H9 (cell line): ENCODE measurements around the gene BICD1. TPM values are rescaled to one million over a fixed set of nuclear protein-coding genes. Genes with fewer than 3 reads are reported as not detected.

Experiments used
- DNase-seq: peaks from one replicate; pipeline ENCODE4 v3.0.0-alpha.2; 2017
- H2AFZ ChIP-seq: one replicate; pipeline ENCODE4 v1.6.1; 2013; ENCODE audit warnings: mild to moderate bottlenecking, low read length, control low read depth, moderate library complexity
- H2AK5ac ChIP-seq: 2 replicates; pipeline ENCODE4 v1.6.1; 2013; ENCODE audit warnings: low read length, control low read depth, mixed read lengths; ENCODE audit not compliant: insufficient read length
- H2BK120ac ChIP-seq: one replicate; pipeline ENCODE4 v1.6.1; 2013; ENCODE audit warnings: low read depth, mild to moderate bottlenecking, low read length, control low read depth, inconsistent platforms; ENCODE audit not compliant: poor library complexity, severe bottlenecking
- H2BK12ac ChIP-seq: 2 replicates; pipeline ENCODE4 v1.6.1; 2013; ENCODE audit warnings: low read length, control low read depth, mixed read lengths, low read depth; ENCODE audit not compliant: insufficient read length
- H2BK15ac ChIP-seq: 2 replicates; pipeline ENCODE4 v1.6.1; 2013; ENCODE audit warnings: low read depth, low read length, control low read depth
- H2BK20ac ChIP-seq: one replicate; pipeline ENCODE4 v1.6.1; 2013; ENCODE audit warnings: low read depth, mild to moderate bottlenecking, low read length, control low read depth, inconsistent platforms; ENCODE audit not compliant: poor library complexity, severe bottlenecking
- H2BK5ac ChIP-seq: 2 replicates; pipeline ENCODE4 v1.6.1; 2013; ENCODE audit warnings: low read length, control low read depth, mixed read lengths; ENCODE audit not compliant: insufficient read length
- H3K14ac ChIP-seq: 2 replicates; pipeline ENCODE4 v1.6.1; 2013; ENCODE audit warnings: low read length, control low read depth; ENCODE audit not compliant: insufficient read depth
- H3K18ac ChIP-seq: 2 replicates; pipeline ENCODE4 v1.6.1; 2013; ENCODE audit warnings: low read depth, mild to moderate bottlenecking, mixed read lengths, low read length, control low read depth; ENCODE audit not compliant: insufficient read length
- H3K23ac ChIP-seq: 2 replicates; pipeline ENCODE4 v1.6.1; 2013; ENCODE audit warnings: low read length, control low read depth, mixed read lengths, low read depth; ENCODE audit not compliant: insufficient read length
- H3K23me2 ChIP-seq: 2 replicates; pipeline ENCODE4 v1.6.1; 2013; ENCODE audit warnings: low read depth, mild to moderate bottlenecking, mixed read lengths, low read length, control low read depth; ENCODE audit not compliant: insufficient read length, poor library complexity, severe bottlenecking
- H3K27ac ChIP-seq: 2 replicates; pipeline ENCODE4 v1.5.1; 2013; ENCODE audit warnings: low read length, control low read depth, mixed read lengths, low read depth; ENCODE audit not compliant: insufficient read length
- H3K27me3 ChIP-seq: 2 replicates; pipeline ENCODE4 v1.6.1; 2013; ENCODE audit warnings: low read length, control low read depth, inconsistent platforms; ENCODE audit not compliant: insufficient read depth
- H3K4ac ChIP-seq: 2 replicates; pipeline ENCODE4 v1.6.1; 2013; ENCODE audit warnings: low read depth, mild to moderate bottlenecking, control low read depth, inconsistent platforms, low read length, moderate library complexity
- H3K4me1 ChIP-seq: 2 replicates; pipeline ENCODE4 v1.6.1; 2013; ENCODE audit warnings: low read length, control low read depth, inconsistent platforms; ENCODE audit not compliant: insufficient read depth
- H3K4me2 ChIP-seq: 2 replicates; pipeline ENCODE4 v1.6.1; 2013; ENCODE audit warnings: low read length, control low read depth, mixed read lengths; ENCODE audit not compliant: insufficient read length, insufficient read depth
- H3K56ac ChIP-seq: 2 replicates; pipeline ENCODE4 v1.6.1; 2013; ENCODE audit warnings: low read depth, mild to moderate bottlenecking, mixed read lengths, low read length, control low read depth; ENCODE audit not compliant: insufficient read length
- H3K79me1 ChIP-seq: 2 replicates; pipeline ENCODE4 v1.6.1; 2013; ENCODE audit warnings: low read depth, mild to moderate bottlenecking, moderate library complexity, low read length, control low read depth, inconsistent platforms; ENCODE audit not compliant: insufficient read depth, poor library complexity, severe bottlenecking
- H3K79me2 ChIP-seq: 2 replicates; pipeline ENCODE4 v1.6.1; 2013; ENCODE audit warnings: low read length, control low read depth, inconsistent platforms; ENCODE audit not compliant: insufficient read depth
- H3K9ac ChIP-seq: 2 replicates; pipeline ENCODE4 v1.6.1; 2013; ENCODE audit warnings: low read length, control low read depth, mixed read lengths; ENCODE audit not compliant: insufficient read length; ENCODE audit errors: extremely low read depth
- H3K9me3 ChIP-seq: one replicate; pipeline ENCODE4 v1.6.1; 2013; ENCODE audit warnings: low read depth, low read length, inconsistent platforms; ENCODE audit not compliant: control insufficient read depth
- H3T11ph ChIP-seq: one replicate; pipeline ENCODE4 v1.6.1; 2013; ENCODE audit warnings: mild to moderate bottlenecking, low read length, control low read depth, inconsistent platforms
- H4K20me1 ChIP-seq: one replicate; pipeline ENCODE4 v1.6.1; 2013; ENCODE audit not compliant: control insufficient read depth, insufficient read length, insufficient read depth
- H4K5ac ChIP-seq: 2 replicates; pipeline ENCODE4 v1.6.1; 2013; ENCODE audit warnings: low read depth, mild to moderate bottlenecking, mixed read lengths, low read length, control low read depth; ENCODE audit not compliant: insufficient read length
- H4K8ac ChIP-seq: replicated peaks from 2 replicates; pipeline ENCODE4 v1.6.1; 2013; ENCODE audit warnings: low read length, control low read depth, mixed read lengths, low read depth; ENCODE audit not compliant: insufficient read length
- H4K91ac ChIP-seq: 2 replicates; pipeline ENCODE4 v1.6.1; 2013; ENCODE audit warnings: low read depth, mild to moderate bottlenecking, moderate library complexity, mixed read lengths, low read length, control low read depth; ENCODE audit not compliant: insufficient read length
- H3K27ac Mint-ChIP-seq, 3 experiments: 2 replicates in 2 of 3; 3 replicates in 1 of 3; pipeline ENCODE4 v1.8.0; 2020 to 2021; ENCODE audit warnings: mixed read lengths in 3 of 3, mild to moderate bottlenecking in 1 of 3, moderate library complexity in 1 of 3
- H3K27me3 Mint-ChIP-seq: 2 replicates; pipeline ENCODE4 v1.8.0; 2021; ENCODE audit warnings: low read depth, mild to moderate bottlenecking, moderate library complexity, mixed read lengths
- H3K36me3 Mint-ChIP-seq, 3 experiments: 2 replicates in 2 of 3; 3 replicates in 1 of 3; pipeline ENCODE4 v1.8.0; 2020 to 2021; ENCODE audit warnings: low read depth in 3 of 3, mixed read lengths in 3 of 3; ENCODE audit not compliant: insufficient read depth in 1 of 3
- H3K4me1 Mint-ChIP-seq, 2 experiments: 2 replicates each; pipeline ENCODE4 v1.8.0; 2020; ENCODE audit warnings: mixed read lengths in 2 of 2
- H3K4me3 Mint-ChIP-seq, 2 experiments: 2 replicates in 1 of 2; 3 replicates in 1 of 2; pipeline ENCODE4 v1.8.0; 2020 to 2021; ENCODE audit warnings: mild to moderate bottlenecking in 2 of 2, mixed read lengths in 2 of 2, moderate library complexity in 1 of 2
- H3K9me3 Mint-ChIP-seq, 2 experiments: 2 replicates in 1 of 2; 3 replicates in 1 of 2; pipeline ENCODE4 v1.8.0; 2020; ENCODE audit warnings: mild to moderate bottlenecking in 2 of 2, mixed read lengths in 2 of 2, moderate library complexity in 1 of 2
- WGBS: extraction: QIAGEN DNeasy Blood & Tissue Kit; methylation state at CpG from one replicate; pipeline ENCODE4 v1.1.7; 2013; ENCODE audit warnings: missing lambda C conversion rate, low lambda C conversion rate, mixed read lengths; ENCODE audit not compliant: insufficient read length; ENCODE audit errors: extremely low coverage; 5-methylcytosine and 5-hydroxymethylcytosine counted together
- total RNA-seq: library from RNA; stranded (reverse); gene quantifications from 2 replicates; pipeline ENCODE4 v1.2.1, GENCODE V29; 2021
- TF ChIP-seq, protein P1 (sequence below): fragments of 200-600 bp; sonication (generic); conservative IDR thresholded peaks from 3 replicates; pipeline ENCODE4 v1.8.0; 2021; ENCODE audit warnings: antibody characterized with exemption, mild to moderate bottlenecking

BICD1 gene
- total RNA-seq, 1 experiment from 2014 or later, result 134 TPM

- no peak for DNase-seq
- H3T11ph ChIP-seq, result no peak overlapping the region
- peaks cover 0 to 2% of the 10 kb centered on the region in 2 experiments; a peak in 2 of 5 replicates for H3K9me3 Mint-ChIP-seq
- no peak overlapping the region for H3K4me2 ChIP-seq
- H2BK20ac ChIP-seq, result no peak overlapping the region
- H3K23me2 ChIP-seq, result no peaks in the 10 kb centered on the region
- no peaks in the 10 kb centered on the region for H3K4me1 ChIP-seq
- no peak overlapping the region for H2BK15ac ChIP-seq
- TF ChIP-seq, protein P1, sequence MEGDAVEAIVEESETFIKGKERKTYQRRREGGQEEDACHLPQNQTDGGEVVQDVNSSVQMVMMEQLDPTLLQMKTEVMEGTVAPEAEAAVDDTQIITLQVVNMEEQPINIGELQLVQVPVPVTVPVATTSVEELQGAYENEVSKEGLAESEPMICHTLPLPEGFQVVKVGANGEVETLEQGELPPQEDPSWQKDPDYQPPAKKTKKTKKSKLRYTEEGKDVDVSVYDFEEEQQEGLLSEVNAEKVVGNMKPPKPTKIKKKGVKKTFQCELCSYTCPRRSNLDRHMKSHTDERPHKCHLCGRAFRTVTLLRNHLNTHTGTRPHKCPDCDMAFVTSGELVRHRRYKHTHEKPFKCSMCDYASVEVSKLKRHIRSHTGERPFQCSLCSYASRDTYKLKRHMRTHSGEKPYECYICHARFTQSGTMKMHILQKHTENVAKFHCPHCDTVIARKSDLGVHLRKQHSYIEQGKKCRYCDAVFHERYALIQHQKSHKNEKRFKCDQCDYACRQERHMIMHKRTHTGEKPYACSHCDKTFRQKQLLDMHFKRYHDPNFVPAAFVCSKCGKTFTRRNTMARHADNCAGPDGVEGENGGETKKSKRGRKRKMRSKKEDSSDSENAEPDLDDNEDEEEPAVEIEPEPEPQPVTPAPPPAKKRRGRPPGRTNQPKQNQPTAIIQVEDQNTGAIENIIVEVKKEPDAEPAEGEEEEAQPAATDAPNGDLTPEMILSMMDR, result no peak
- H3K36me3 Mint-ChIP-seq, result peaks cover 0 to 8% (median 6%) of the 10 kb centered on the region in 3 experiments; a peak in 4 of 7 replicates
- H4K5ac ChIP-seq, result no peak overlapping the region
- no peak overlapping the region for H3K27ac Mint-ChIP-seq
- H3K14ac ChIP-seq, result no peak overlapping the region
- H2BK120ac ChIP-seq, result no peak overlapping the region
- no peak overlapping the region for H3K27ac ChIP-seq
- no peaks in the 10 kb centered on the region for H3K79me1 ChIP-seq
- H2BK5ac ChIP-seq, result no peak overlapping the region
- H4K91ac ChIP-seq, result no peak overlapping the region
- H3K9ac ChIP-seq, result no peak overlapping the region
- H3K18ac ChIP-seq, result no peak overlapping the region
- no peak overlapping the region for H3K4me3 Mint-ChIP-seq
- no peak overlapping the region for H3K23ac ChIP-seq
- H3K4ac ChIP-seq, result no peak overlapping the region
- H2BK12ac ChIP-seq, result no peak overlapping the region
- H3K9me3 ChIP-seq, result no peaks in the 10 kb centered on the region
- no peaks in the 10 kb centered on the region for H3K27me3 Mint-ChIP-seq
- no peaks in the 10 kb centered on the region for H3K79me2 ChIP-seq
- H3K56ac ChIP-seq, result no peak overlapping the region
- no peaks in the 10 kb centered on the region for H4K20me1 ChIP-seq
- no peaks in the 10 kb centered on the region for H3K27me3 ChIP-seq
- H2AK5ac ChIP-seq, result no peak overlapping the region
- H2AFZ ChIP-seq, result no peak overlapping the region
- peaks cover under 1 to 5% of the 10 kb centered on the region in 2 experiments; a peak in 3 of 4 replicates for H3K4me1 Mint-ChIP-seq
- WGBS, result no CpG with 5 or more reads among the region's 47 CpGs
- H4K8ac ChIP-seq, result no peak overlapping the region
These were observed 284.0 kb downstream of the BICD1 start for GRCh38 chr12:32390572-32391219.
